Retina (tissue), 1 donor: ENCODE measurements around the gene C11orf87.
A peak's percentile ranks its signal among the peaks of the same experiment; 100 is the strongest.

ENCODE experiments used
- DNase-seq: peaks from one replicate; pipeline ENCODE4 v3.0.0-alpha.2; 2016

The C11orf87 gene

DNA sequence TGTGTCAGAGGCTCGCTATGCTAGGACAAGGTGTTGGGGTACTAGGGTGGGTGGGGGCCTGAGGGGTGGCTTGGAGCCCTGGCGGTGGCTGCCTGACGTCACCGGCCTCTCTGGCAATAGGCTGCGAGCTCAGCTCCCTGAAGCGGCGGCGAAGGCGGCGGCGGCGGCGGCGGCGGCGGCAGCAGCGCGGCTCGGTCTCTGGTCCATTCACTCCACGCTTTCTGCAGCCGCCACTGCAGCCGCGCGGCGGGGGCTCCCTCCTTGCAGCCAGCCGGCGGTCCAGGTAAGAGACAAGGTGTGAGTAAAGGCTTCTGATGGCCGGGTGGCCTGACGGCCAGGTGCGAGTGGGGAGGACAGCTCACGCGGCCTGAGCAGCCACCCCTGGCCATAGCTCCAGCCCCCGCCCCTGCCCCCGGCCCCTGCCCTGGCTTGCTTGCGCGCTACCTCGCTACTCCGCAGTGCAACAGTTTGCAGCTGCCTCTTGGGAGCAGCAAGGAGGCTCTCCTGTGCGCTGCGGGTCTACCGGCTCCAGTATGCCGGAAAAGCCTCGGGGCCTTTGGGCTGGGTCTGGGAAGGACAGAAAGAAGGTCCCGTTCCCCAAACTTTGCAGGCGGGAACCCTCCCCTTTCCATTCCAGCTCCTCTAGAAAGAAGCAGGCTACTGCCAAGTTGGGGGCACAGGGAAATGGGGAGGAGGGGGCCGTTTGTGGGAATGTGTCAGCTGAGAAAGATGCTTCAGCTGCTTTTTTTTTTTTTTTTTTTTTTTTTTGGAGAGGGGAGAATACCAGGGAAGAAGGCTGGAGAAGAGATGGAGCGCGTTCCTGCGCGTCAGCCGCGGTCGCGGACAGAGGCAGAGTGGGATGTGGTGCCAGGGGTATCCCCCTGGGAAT lies at the start of gene C11orf87:
C11orf87 (plus strand) TSS at position 210 of the 889 bp plus-strand sequence. CDS start 1,444 bp downstream, outside the sequence.
- peak; percentile 70 for DNase-seq

DNA sequence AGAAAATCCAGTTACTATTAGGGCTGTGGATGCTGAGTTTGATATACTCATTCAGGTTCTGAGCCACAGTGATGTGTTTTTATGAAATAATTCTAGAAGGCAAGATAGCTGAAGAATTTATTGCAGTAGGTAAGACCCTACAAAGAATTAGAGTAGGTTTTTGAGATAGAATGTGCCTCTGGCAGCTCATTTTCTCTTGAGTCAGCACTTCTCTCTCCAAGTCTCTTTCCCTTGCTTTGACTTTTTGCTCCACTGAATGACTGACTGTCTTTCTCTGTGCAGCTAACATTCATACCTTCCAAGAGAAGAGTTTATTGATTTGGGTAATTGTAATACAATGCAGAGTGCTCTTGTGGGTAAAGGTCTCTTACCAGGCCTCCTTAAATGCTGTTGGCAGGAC lies 48.0 kb upstream of the C11orf87 start:
- DNase-seq: no peak

DNA sequence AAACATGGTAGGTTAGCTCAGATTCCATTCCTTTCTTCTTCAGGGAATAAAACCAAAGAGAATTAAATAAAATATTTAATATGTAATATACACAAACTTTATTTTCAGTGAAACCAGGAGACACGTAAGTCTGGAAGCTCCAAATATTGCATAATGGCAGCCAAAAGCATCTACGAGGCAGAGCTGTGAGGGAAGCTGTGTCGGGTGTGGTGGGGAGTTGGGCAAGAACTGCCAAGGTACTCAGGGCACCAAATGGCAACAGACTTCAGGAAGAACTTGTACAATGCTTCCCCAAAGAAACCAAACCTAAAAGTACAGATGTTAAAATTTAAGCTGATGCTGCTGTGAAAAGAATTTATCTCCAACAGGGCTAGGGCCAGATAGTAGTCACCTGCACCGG lies 47.5 kb upstream of the C11orf87 start:
- no peak for DNase-seq

DNA sequence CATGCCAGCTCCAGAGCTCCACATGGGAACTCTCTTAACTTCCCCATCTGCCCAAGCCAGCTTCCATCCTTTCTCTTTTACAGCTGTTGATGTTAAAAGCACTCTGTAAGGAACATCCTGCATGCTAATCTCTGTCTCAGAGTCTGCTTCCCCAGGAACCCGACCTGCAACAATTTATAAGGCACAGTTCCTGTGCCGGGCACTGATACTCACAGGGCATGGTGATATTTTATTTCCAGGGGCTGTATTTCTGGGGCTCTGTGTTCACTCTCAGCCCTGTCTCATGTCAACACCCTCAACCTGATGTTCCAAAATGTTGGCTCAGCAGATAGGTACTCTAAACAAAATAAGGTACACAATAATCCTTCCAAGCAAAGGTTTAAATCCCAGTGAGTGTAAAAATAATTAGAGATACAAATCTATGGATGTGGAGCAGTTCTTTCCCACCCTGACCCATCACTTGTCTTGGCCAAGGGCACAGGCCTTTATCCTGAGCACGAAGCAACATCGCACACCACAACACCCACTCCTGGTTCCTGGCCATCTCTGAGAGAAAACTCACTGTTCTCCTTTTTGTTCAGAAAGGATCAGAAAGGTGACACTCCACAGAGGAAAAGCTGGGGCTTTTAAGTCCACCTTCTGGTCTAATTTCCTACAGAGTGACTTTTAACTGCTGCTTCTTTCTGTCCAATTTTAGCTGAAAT lies 44.8 kb upstream of the C11orf87 start:
- no peak for DNase-seq

DNA sequence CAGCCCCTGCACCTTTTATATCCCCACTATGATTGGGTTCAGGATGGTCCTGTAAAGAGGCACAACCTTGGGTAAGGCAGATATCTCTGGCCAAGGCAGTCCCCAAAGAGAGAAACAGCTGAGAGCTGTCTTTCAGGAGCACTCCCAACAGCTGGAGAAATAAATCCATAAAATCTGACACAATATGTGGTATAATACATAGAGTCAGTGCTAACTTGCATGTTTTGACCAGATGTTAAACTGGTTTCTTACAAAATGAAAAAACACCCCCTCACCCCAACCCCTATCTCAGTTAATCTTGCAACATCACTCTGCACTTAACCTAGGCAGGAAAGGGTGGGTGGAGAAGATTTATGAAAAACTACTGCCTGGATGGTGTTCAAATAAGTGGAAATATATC lies 44.0 kb upstream of the C11orf87 start:
- DNase-seq: no peak

DNA sequence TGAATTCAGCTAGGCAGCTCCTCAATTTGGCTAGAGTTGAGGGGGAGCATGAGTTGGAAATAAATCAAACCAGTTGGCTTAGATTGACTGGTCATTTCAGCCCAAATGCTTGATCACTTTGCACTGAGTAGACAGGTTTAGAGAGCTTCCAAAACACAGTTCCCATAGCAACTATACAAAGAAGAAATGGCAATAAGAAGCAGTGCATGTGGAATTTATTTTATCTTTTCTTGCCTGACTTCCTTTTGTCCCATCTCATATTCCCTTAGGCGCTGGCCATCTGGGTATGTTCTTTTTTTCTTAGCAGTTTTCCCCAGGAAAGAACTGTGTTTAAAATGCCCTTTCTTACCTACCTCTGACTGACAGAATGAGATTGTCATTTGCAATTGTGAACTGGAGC lies 38.7 kb upstream of the C11orf87 start:
- DNase-seq: no peak

DNA sequence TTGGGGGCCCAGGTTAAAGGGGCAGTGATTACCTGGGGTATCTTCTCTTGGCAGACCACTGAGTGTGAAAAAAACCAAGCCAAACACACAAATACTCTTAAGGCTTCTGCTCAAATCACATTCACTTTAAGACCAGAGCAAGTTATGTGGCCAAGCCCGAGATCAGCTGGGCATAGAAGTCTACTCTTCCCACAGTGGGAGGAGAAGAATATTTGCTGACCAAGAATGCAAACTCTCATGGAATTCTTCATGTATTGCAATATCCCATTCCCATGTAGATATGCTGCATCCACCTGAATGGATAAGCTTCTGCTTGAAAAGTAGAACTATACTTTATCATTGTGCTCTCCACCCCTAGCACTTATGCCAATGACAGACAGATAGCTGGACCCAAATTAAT lies 37.1 kb upstream of the C11orf87 start:
- no peak for DNase-seq

DNA sequence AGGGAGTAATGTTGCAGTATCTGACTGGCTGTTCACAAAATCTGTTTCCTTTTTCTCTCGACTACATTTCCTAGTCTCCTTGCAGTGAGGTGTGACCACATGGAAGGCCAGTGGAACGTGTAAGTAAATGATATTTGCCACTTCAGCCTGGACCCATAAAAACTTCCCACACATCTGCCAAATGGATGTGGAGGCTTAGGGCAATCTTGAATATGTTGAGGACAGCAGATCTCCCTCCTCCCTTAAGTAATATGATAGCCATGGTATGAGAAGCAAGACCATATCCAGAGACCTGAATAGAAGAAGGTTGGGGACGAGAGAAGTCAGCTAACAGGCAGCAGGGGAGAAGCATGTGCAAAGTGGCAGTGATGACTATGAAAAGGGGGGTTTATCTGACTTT lies 33.0 kb upstream of the C11orf87 start:
- no peak for DNase-seq

DNA sequence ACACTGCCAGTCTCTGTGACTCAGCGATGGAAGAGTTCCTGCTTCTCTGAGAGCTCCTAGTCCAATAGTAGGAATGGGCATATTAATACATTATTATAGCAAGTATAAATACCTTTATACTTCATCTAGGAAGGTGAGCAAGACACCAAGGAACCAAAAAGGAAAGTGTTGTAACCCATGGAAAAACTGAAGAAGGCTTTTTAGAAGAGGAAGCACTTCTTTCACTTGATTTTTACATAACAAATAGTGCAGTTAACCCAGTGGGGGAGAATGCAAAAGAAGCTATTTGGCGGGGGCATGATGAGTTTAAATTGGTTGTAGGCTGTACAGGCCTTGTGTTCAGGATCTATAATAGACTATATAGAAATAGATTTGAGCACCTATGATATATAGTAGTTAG lies 31.2 kb upstream of the C11orf87 start:
- DNase-seq: no peak

DNA sequence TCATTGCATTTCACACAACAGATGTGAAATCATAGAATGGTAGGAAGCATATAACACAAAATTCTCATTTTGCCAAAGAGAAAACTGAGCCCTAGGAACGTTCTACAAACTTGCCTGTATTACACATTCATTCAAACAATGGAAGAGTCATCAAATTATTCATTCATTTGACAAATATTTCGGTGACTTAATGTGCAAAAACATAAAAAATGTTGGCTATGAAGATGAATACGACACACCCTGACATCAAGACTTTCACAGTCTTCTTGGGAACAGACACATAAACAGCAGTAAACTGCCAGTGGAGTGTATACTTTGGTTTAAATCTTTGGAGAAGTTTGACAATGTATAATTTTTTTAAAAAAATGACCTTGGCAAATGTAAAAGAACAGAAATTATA lies 20.4 kb upstream of the C11orf87 start:
- DNase-seq: no peak

DNA sequence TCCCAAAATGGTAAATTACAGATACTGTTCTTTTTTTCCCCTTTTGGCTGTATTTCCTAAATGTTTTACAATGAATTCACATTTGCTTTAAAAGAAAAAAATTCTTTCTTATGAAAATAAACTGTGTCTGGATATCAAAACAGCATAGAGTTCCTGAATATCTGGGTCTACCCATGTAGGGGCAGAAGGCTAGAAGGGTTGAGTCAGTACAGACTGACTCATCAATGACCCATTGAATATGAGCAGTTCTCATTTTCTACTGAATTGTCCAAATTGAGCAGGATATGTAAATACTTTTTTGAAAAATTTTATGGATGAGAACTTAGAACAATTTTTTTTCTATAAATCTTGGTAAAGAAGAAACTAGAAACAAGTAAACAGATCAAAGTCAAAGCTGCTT lies 16.3 kb upstream of the C11orf87 start:
- DNase-seq: no peak

DNA sequence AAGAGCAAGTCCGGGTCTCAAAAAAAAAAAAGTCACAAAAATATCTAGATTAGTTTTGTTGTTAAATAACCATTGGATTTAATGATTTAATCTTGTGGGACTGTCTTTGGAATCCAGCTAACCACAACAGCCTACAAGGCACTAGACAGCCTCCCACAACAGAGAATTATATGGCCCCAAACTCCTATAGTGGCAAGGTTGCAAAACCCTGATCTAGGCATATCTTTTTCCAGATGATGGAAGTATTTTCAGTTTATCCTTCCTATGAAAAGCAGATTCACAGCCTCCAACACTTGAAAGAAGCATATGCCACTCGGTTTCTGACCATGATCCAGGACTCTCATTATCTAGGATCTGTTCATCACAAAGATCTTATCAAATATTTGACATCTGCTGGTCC lies 5.4 kb upstream of the C11orf87 start:
- no peak for DNase-seq

DNA sequence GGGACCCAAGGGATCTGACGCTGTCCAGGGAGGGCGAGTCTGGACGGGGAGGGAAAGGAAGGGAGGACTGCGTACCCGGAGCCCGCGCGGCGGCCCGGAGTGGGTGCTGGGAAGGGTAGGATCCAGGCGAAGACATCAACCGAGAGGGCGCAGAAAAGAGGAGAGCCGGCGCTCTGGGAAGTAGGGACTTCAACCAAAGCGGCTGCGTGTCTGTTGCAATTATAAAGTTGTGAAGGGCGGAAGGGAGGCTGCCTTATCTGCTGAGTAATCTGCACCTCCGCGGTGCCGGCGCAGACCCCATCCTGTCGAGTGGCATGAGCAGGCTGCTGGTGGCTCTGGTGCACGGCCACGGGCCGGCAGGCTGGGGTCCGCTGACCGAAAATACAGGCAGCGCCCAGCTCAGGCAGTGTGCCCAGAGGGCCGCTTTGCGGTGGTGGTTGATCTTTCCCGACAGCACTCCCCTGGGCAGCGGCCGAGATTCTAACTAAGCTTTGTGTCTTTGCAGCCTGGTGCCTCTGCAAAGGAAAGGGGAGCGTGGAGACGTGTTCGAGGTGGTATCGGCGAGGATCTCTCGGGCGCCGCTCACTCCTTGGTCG lies 978 bp downstream of the C11orf87 start:
- peak; percentile 87 for DNase-seq

DNA sequence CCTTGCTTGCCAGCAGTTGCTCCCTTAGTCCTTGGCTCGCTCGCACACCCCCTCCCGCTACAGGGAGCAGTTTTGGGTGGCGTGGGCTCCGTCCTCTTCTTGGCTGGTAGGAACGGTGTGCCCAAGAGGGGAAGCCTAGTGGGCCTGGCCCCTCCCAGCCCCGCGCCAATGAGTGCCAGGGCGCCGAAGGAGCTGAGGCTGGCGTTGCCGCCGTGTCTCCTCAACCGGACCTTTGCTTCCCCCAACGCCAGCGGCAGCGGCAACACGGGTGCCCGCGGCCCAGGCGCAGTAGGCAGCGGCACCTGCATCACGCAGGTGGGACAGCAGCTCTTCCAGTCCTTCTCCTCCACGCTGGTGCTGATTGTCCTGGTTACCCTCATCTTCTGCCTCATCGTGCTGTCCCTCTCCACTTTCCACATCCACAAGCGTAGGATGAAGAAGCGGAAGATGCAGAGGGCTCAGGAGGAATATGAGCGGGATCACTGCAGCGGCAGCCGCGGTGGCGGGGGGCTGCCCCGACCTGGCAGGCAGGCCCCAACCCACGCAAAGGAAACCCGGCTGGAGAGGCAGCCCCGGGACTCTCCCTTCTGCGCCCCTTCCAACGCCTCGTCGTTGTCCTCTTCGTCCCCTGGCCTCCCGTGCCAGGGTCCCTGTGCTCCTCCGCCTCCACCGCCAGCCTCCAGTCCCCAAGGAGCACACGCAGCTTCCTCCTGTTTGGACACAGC lies 1.6 kb downstream of the C11orf87 start:
- DNase-seq: no peak

DNA sequence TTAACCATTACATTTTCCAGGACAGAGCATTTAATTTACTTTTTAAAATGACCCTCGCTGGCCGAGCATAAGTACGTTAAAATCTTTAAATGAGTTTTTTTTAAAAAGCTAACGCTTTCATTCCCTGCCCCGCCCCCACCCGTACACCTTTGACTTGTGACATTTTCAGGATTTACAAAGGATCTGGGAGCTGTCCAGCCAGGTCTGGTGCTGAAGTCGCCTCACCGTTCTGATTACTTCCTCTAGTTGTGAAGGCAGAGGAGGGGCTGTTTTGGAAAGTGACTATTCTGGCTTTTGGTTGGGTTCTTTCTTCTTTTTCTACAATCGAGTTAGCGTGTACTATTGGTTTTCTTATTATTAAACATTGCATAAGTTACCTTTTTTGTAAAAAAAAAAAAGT lies 2.9 kb downstream of the C11orf87 start:
- DNase-seq: peak; percentile 9

DNA sequence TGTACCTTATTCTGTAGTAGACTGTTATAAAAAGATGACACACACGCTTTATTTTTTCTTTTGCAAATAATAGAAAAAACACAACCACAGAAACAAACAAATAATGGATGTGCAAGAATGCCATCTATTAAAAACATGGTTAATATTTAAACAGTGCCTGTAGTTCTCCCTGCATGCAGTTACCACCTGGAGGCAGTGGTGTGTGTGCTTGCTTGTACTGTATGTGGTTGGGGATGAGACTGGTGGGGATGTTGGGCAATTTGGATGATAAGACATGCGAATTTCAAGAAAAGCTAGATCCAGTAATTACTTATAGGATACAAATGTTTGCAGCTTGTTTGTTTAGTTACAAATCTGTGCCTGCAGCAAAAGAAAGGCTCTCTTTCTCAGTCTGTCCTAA lies 3.6 kb downstream of the C11orf87 start:
- DNase-seq: peak; percentile 8

DNA sequence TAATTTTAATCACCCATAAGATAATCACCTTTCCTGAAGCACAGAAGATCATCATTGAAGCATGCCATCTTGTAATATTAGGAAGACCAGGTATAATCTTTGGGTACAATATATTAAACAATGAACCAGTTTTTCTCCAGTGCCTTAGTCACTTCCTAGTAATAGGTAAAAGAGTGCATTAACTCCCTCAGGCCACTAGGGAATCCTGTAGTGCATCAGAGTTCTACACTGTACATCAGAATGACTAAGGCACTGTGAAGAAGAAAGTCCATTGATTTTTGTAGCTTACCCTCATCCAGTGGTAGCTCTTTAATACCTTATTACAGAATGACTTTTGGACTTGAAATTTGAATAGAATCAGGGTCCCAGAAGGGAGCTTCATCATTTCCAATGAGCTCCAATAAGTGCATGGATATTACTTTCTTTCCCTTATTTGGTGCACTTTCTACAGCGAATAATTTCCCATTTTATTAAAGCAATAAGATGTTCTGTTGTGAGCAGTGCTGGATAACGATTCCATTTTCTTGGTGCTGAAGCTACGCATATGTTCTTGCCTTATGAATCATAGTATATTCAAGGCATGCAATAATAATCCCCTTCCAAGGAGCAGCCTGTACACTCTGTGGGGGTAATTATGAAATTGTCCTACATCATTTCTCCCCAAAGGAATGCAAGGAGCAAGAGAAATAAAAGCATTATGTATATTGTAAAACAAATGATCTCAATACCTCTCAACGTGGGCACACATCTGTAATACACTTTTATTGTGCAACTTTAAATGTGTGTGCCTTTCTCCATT lies 4.7 kb downstream of the C11orf87 start:
- DNase-seq: no peak

DNA sequence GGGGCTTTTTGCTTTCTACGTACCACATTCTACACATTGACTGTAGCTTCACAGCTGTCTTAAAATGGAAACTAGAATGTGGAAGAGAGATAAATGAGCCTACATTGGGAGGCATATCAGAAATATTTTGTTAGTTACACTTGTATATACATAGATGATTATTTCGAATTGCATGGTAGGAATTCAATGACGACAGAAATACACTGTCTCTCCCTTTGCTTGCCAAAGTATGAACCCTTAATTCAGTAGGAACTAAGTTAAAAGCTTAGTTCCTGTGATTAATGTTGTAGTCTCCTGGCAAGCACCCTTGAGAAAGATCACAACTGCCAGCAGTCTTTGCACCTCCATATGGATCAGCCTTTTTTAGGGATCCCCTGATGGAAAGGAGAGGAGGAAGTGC lies 10.1 kb downstream of the C11orf87 start:
- no peak for DNase-seq

DNA sequence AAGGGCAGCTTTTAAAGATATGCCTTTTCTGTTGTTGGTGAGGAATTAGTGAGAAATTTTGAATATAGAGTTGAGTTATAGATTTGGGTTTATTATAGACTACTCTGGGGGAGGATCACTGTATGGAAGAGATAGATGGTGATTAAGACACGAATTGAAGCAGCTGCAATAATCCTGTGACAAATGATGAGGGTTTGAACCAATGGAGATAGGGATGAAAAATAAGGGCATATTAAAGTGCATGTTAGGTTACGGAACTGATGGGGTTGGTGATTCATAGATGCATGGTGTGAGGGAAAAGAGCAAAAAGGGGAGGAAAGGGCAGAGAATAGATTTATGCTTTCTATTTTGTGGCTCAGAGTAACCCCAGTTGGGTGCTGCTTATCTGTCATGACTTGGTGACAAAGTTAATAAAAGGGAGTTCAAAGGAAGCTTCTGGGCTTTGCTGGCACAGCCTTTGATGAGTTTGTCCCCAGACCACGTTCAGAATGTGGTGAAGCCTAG lies 11.8 kb downstream of the C11orf87 start:
- no peak for DNase-seq

DNA sequence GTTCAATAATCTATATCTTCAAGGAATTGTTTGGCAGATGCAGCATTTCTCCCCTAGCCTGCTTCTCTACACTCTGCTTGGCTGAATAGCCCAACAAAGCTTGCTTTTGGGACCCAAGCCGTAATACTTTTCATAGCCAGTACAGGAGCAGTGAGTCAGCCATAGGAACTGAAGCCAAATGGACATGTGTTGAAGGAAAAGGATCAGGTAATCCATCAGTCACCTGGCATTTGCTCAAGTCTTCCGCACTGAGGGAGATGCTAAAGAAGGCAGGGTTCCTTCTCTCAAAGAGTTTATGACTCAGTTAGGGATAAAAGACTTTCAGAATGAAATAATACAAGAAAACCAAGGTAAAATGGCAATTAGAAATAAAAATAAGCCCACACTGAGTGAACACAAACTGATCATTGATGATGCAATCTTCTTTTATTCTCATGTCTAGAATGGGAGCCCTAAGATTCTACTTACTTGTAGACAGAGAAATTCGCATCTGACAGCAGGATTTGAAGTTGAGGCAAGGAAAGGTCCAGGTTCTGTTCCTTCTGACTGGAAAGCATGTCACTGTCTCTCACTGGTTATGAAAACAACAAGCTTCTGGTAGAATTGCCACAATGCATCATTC lies 13.2 kb downstream of the C11orf87 start:
- DNase-seq: no peak

DNA sequence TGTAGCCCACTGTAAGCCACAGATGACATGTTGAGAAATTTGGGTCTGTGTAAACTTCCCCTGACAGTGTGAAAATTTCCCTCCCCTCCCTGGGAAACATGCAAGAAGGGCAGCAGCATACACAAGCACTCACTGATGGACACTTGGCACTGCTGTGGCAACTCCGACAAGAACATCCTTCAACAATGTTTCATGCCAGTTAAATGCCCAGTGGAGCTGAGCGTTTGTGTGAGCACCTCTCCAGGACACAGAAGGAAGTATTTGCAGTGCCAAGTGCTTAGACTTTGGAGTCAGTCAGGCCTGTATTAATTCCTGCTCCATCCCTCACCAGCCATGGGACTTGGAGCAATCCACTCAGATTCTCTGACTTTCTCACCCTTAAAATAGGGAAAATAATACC lies 17.7 kb downstream of the C11orf87 start:
- DNase-seq: no peak

DNA sequence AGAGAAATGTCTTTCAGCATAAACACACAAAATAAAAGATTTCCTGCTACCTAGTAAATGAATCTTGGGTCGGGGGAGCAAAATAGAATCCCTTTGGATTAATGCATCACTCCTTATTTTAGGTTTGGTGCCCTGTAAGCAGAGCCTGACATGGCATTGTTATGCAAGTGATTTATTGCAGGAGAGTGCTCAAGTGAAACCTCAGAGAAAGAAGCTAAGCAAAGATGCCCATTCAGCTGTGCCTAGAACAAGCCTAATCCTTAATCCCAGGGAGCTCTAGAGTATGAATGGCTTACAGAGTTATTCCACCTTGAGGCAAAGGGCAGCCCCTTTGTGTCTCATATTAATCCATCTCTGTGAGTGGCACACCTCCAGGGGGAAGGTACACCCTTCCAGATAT lies 21.1 kb downstream of the C11orf87 start:
- DNase-seq: no peak
